Activated T-cell treated with anti-CD3 and anti-CD28 coated beads for 1 hour (primary cell): ENCODE data around the gene RBM38.

Experiments
- DNase-seq: peaks from one replicate; pipeline ENCODE4 v3.0.0-alpha.2; 2020; ENCODE audit warnings: low read depth

RBM38 gene

DNA sequence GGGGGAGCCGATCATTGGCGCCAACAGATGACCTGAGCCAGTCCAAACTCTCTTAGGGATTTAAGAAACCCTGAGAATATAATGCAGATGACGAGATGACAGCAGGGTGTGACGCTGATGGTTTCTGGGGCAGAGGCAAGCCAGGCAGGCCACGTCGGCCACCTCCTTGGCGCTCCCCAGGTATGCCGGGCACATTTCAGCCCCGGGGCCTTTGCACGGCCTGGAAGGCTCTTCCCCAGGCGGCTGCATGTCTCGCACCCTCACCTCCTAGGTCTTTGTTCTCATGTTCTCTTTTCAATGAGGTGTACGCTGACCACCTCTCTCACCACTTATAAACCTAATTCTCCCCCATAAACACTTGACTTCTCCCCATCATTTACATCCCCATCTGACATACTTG is 64.9 kb downstream of the RBM38 start:
- DNase-seq, result no peak

DNA sequence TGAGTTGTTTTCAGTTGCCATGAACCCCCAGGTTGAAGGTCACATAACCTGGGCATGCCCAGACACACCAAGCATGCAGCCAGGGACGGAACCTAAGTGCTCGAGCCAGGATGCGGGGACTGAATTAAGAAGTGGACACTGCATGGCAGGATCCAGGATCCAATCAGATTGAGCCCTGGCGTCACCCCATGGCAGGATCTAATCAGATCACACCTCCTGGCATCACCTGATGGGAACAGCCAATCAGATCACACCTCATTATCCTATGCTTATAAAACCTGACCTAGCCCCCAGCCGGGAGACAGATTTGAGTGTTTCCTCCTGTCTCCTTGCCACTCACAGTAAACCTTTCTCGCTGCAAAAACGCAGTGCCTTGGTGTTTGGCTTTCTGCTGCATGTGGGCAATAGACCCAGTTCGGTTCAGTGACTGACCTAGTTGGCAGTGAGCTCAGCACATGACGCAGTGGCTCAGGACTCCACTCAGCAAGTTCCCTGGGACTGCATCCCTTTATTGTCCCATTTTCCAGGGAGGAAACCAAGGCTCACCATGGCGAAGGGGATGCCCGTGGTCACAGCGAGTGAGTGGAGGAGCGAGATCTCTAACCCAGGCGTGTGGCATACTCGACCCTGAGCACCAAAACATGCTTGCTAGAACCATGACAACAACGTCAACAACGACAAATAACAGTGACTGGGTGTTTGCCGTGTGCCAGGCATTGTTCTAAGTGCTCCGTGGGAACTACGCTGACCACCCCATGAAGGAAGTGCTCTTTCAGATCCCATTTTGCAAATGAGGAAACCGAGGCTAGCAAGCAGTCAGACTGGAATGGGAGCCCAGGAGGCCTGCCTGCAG is 66.3 kb downstream of the RBM38 start:
- no peak for DNase-seq

DNA sequence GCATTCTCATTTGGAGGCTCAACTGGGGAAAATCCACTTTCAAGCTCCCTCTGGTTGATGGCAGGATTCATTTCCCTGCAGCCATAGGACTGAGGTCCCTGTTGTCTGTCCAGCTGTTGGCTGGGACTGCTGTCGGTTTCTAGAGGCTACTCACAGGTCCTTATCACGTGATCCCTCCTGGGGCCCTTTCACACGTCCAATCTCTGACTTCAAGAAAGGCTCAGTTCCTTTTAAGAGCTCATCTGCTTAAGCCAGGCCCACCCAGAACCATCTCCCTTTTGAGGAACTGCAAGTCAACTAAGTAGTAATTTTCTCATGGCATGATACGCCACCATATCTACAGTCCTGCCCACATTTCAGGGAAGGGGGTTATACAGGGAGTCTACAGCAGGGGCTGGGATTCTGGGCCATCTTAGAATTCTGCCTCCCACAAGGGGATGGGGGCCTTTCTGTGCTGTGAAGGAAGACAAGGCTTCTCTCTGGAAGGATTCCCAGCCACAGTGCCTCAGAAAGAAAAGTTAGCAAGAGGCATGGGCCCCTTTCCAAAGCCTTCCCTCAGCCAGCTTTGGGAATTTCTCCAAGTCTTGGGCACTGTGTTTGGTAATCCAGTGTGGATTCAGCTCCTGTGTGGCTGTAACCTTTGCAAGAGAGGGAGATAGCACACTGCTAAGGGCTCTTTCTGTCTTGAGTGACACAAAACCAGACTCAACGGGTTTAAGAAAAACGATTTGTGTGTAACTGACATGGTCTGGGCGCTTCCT is 67.4 kb downstream of the RBM38 start:
- no peak for DNase-seq
